Measurements from ENCODE around the gene ACAD8.

ACAD8 gene

DNA sequence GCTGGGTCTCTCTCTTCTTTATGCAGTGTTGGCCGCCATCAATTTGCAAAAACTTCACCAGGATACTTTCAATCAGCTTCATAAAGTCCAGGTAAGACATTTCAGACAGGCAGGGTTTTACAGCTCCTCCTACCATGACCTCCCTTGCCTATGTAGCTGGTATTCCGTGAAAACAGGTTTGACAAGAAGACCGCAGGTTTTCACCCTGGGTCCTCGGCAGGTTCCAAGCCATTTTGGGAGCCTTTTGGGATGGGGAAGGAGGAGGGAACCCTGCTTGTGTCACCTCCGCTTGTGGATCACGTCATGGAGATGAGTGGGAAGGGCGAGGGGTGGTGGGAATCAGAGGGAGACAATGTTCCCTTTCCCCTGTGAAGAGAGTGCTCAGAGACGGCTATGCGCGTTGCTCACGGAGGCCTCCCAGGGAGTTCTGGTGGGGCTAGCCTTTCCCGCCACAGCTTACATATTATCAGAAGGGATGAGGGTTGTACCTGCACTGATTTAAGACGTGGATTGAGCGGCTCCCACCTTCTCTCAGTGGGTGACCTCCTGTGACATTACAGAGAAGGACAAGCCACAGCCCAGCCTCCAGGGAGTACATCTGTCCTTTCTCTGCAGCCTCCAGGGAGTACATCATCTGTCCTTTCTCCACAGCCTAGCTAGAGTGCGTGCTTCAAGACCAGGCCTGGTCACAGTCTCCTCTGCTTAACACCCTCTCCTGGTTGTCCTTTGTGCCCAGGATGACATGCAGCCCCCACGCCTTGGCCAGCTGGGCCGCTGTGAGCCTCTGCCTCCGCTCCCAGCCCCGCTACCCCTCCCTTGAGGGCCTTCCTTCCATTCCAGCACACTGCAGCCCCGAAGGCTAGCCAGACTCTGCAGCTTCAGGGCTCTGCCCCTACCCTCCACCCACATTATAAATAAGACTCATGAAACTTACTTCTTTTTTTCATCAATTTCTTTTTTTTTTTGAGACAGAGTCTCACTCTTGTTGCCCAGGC lies 40.0 kb downstream of the ACAD8 start:
- no peak for DNase-seq

DNA sequence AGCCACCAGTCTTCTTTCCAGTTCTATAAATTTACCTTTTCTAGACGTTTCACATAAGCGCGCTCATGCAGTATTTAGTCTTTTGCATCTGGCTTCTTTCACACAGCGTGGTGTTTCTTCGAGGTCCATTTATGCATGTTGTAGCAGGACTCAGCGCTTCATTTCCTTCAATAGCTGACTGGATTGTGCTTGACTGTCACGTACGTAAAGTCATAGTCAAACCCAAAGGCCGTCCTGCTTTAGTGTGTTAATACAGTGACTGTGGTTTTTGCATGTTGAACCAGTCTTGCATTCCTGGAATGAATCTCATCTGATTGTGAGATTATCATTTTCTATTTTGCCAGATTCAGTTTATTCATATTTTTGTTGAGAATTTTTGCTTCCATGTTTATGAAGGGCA lies 41.3 kb downstream of the ACAD8 start:
- no peak for DNase-seq

DNA sequence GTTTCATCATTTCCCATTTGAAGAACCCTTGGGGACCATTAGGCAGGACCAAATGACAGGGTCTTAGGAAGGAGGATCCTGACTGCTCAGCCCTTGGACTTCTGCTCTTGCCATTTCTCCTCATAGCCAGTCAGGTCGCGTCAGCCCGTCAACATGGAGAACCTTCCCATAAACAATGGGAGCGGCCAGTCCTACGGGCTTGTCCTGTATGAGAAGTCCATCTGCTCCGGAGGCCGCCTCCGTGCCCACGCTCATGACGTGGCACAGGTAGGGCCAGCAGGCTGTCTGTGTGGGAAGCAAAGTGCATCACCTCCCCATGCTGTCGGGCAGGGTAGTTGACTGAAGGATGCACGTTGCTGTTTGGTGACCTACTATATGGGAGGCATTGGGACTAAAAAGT lies 58.9 kb downstream of the ACAD8 start:
- DNase-seq = no peak

DNA sequence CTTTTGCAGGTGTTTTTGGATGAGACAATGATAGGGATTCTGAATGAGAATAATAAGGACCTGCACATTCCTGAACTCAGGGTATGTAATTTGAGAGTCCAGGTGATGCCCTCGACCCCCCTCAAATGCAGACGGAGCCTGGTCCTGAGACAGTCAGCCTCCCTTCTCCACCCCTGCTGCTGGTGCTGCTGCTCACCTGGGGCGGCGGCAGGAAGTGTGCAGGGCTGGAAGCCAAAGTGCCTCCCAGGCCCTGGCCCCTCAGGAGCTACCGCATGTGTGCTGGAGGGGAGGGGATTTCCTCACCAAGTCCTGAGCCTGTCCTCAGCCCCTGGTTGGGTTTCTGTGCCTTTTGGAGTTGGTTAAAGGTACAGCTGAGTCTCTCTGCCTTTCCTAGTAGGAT lies 59.4 kb downstream of the ACAD8 start:
- DNase-seq = no peak

DNA sequence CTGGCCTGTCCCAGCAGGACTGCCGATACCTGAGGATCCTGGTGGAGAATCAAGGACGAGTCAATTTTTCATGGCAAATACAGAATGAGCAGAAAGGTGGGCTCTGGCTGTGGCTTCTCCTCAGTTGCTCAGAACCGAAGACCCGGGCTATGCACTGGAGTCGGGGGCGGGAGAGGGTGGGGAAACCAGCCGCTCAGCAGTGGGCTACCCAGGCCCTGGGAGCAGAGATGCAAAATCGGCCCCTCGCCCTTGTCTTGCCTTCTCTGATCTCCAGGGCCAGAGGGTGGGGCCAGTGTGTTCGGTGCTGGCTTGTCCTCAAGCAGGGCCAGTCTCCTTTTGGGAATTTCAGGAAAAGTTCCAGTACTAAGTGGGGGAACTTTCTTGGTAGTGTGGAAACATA lies 60.0 kb downstream of the ACAD8 start:
- DNase-seq = no peak

DNA sequence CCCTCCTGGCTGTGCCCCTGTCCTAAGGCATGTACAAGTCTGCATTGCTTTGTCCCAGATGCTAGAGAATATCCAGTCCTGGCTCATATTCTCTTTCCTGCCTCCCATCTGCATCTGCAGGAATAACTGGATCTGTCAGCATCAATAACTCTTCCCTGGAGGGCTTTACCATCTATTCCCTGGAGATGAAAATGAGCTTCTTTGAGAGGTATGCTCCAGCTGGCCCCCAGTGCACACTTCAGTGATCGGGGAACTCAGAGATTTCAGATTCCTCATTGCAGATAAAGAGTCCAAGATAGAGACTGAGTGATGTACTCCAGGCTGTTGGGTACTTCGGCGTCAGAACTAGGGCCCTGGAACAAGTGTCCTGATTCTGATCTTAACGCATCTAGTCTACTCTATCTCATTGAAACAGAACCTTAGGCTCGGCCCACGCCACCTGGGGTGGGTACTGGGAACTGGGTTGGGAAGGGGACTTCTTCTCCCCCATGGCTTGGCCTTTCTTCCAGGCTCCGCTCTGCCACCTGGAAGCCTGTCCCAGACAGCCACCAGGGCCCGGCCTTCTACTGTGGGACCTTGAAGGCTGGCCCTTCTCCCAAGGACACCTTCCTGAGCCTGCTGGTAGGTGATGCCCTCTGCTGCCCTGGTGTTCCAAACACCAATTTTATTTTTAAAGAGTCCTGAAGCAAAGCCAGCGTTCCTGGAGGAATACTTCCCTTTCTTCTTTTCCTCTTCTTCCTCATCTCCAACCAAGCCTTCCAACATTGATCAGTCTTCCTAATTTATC lies 60.6 kb downstream of the ACAD8 start:
- no peak for DNase-seq

All from NCI-H187 (cell line).